Measurements from ENCODE around the gene KRTAP9-3.
"Not testable (repeated sequence)": the region's sequence is repeated elsewhere in the genome, so short reads cannot be mapped to it uniquely, and the experiment has no call there.

The KRTAP9-3 gene

GRCh38 chr17:41251261-41251660, 19.0 kb downstream of the KRTAP9-3 start:
- no peak for DNase-seq

GRCh38 chr17:41254861-41255260, 22.6 kb downstream of the KRTAP9-3 start:
- no peak for DNase-seq

GRCh38 chr17:41255381-41256290, 23.4 kb downstream of the KRTAP9-3 start, which contains the start of gene KRTAP9-9:
TSS of gene KRTAP9-9 (plus strand) at chr17:41255384.
- DNase-seq, result not testable (repeated sequence)

- no peak for DNase-seq
Measured at GRCh38 chr17:41256291-41256685, 24.0 kb downstream of the KRTAP9-3 start.

GRCh38 chr17:41258406-41258805, 26.2 kb downstream of the KRTAP9-3 start:
- DNase-seq, result no peak

- DNase-seq, result no peak
Measured at GRCh38 chr17:41263212-41263611, 31.0 kb downstream of the KRTAP9-3 start.

GRCh38 chr17:41264599-41264998, 32.4 kb downstream of the KRTAP9-3 start:
- no peak for DNase-seq

GRCh38 chr17:41265078-41265477, 32.8 kb downstream of the KRTAP9-3 start, which contains the start of gene KRTAP9-6:
TSS of gene KRTAP9-6 (plus strand) at chr17:41265378. CDS start at chr17:41265378, 0 bp downstream.
- no peak for DNase-seq

GRCh38 chr17:41267711-41268110, 35.5 kb downstream of the KRTAP9-3 start:
- no peak for DNase-seq

GRCh38 chr17:41271323-41271722, 39.1 kb downstream of the KRTAP9-3 start:
- DNase-seq, result not testable (repeated sequence)

- no peak for DNase-seq
Measured at GRCh38 chr17:41271858-41272257, 39.6 kb downstream of the KRTAP9-3 start.

GRCh38 chr17:41275648-41276190, 43.5 kb downstream of the KRTAP9-3 start, which contains the start of gene KRTAP9-7:
TSS of gene KRTAP9-7 (plus strand) at chr17:41275698. CDS start at chr17:41275698, 0 bp downstream.
- DNase-seq, result not testable (repeated sequence)

GRCh38 chr17:41278176-41278955, 46.1 kb downstream of the KRTAP9-3 start:
- no peak for DNase-seq
